H9 (cell line): ENCODE results near the gene ROBO4. TPM values are rescaled to one million over a fixed set of nuclear protein-coding genes. Genes with fewer than 3 reads are reported as not detected.

Source experiments
- DNase-seq: peaks from one replicate; pipeline ENCODE4 v3.0.0-alpha.2; 2017
- H2AFZ ChIP-seq: one replicate; pipeline ENCODE4 v1.6.1; 2013; ENCODE audit warnings: mild to moderate bottlenecking, low read length, control low read depth, moderate library complexity
- H2AK5ac ChIP-seq: 2 replicates; pipeline ENCODE4 v1.6.1; 2013; ENCODE audit warnings: low read length, control low read depth, mixed read lengths; ENCODE audit not compliant: insufficient read length
- H2BK120ac ChIP-seq: one replicate; pipeline ENCODE4 v1.6.1; 2013; ENCODE audit warnings: low read depth, mild to moderate bottlenecking, low read length, control low read depth, inconsistent platforms; ENCODE audit not compliant: poor library complexity, severe bottlenecking
- H2BK12ac ChIP-seq: 2 replicates; pipeline ENCODE4 v1.6.1; 2013; ENCODE audit warnings: low read length, control low read depth, mixed read lengths, low read depth; ENCODE audit not compliant: insufficient read length
- H2BK15ac ChIP-seq: 2 replicates; pipeline ENCODE4 v1.6.1; 2013; ENCODE audit warnings: low read depth, low read length, control low read depth
- H2BK20ac ChIP-seq: one replicate; pipeline ENCODE4 v1.6.1; 2013; ENCODE audit warnings: low read depth, mild to moderate bottlenecking, low read length, control low read depth, inconsistent platforms; ENCODE audit not compliant: poor library complexity, severe bottlenecking
- H2BK5ac ChIP-seq: 2 replicates; pipeline ENCODE4 v1.6.1; 2013; ENCODE audit warnings: low read length, control low read depth, mixed read lengths; ENCODE audit not compliant: insufficient read length
- H3K14ac ChIP-seq: 2 replicates; pipeline ENCODE4 v1.6.1; 2013; ENCODE audit warnings: low read length, control low read depth; ENCODE audit not compliant: insufficient read depth
- H3K18ac ChIP-seq: 2 replicates; pipeline ENCODE4 v1.6.1; 2013; ENCODE audit warnings: low read depth, mild to moderate bottlenecking, mixed read lengths, low read length, control low read depth; ENCODE audit not compliant: insufficient read length
- H3K23ac ChIP-seq: 2 replicates; pipeline ENCODE4 v1.6.1; 2013; ENCODE audit warnings: low read length, control low read depth, mixed read lengths, low read depth; ENCODE audit not compliant: insufficient read length
- H3K23me2 ChIP-seq: 2 replicates; pipeline ENCODE4 v1.6.1; 2013; ENCODE audit warnings: low read depth, mild to moderate bottlenecking, mixed read lengths, low read length, control low read depth; ENCODE audit not compliant: insufficient read length, poor library complexity, severe bottlenecking
- H3K27ac ChIP-seq: 2 replicates; pipeline ENCODE4 v1.5.1; 2013; ENCODE audit warnings: low read length, control low read depth, mixed read lengths, low read depth; ENCODE audit not compliant: insufficient read length
- H3K27me3 ChIP-seq: 2 replicates; pipeline ENCODE4 v1.6.1; 2013; ENCODE audit warnings: low read length, control low read depth, inconsistent platforms; ENCODE audit not compliant: insufficient read depth
- H3K4ac ChIP-seq: 2 replicates; pipeline ENCODE4 v1.6.1; 2013; ENCODE audit warnings: low read depth, mild to moderate bottlenecking, control low read depth, inconsistent platforms, low read length, moderate library complexity
- H3K4me1 ChIP-seq: 2 replicates; pipeline ENCODE4 v1.6.1; 2013; ENCODE audit warnings: low read length, control low read depth, inconsistent platforms; ENCODE audit not compliant: insufficient read depth
- H3K4me2 ChIP-seq: 2 replicates; pipeline ENCODE4 v1.6.1; 2013; ENCODE audit warnings: low read length, control low read depth, mixed read lengths; ENCODE audit not compliant: insufficient read length, insufficient read depth
- H3K56ac ChIP-seq: 2 replicates; pipeline ENCODE4 v1.6.1; 2013; ENCODE audit warnings: low read depth, mild to moderate bottlenecking, mixed read lengths, low read length, control low read depth; ENCODE audit not compliant: insufficient read length
- H3K79me1 ChIP-seq: 2 replicates; pipeline ENCODE4 v1.6.1; 2013; ENCODE audit warnings: low read depth, mild to moderate bottlenecking, moderate library complexity, low read length, control low read depth, inconsistent platforms; ENCODE audit not compliant: insufficient read depth, poor library complexity, severe bottlenecking
- H3K79me2 ChIP-seq: 2 replicates; pipeline ENCODE4 v1.6.1; 2013; ENCODE audit warnings: low read length, control low read depth, inconsistent platforms; ENCODE audit not compliant: insufficient read depth
- H3K9ac ChIP-seq: 2 replicates; pipeline ENCODE4 v1.6.1; 2013; ENCODE audit warnings: low read length, control low read depth, mixed read lengths; ENCODE audit not compliant: insufficient read length; ENCODE audit errors: extremely low read depth
- H3K9me3 ChIP-seq: one replicate; pipeline ENCODE4 v1.6.1; 2013; ENCODE audit warnings: low read depth, low read length, inconsistent platforms; ENCODE audit not compliant: control insufficient read depth
- H3T11ph ChIP-seq: one replicate; pipeline ENCODE4 v1.6.1; 2013; ENCODE audit warnings: mild to moderate bottlenecking, low read length, control low read depth, inconsistent platforms
- H4K20me1 ChIP-seq: one replicate; pipeline ENCODE4 v1.6.1; 2013; ENCODE audit not compliant: control insufficient read depth, insufficient read length, insufficient read depth
- H4K5ac ChIP-seq: 2 replicates; pipeline ENCODE4 v1.6.1; 2013; ENCODE audit warnings: low read depth, mild to moderate bottlenecking, mixed read lengths, low read length, control low read depth; ENCODE audit not compliant: insufficient read length
- H4K8ac ChIP-seq: replicated peaks from 2 replicates; pipeline ENCODE4 v1.6.1; 2013; ENCODE audit warnings: low read length, control low read depth, mixed read lengths, low read depth; ENCODE audit not compliant: insufficient read length
- H4K91ac ChIP-seq: 2 replicates; pipeline ENCODE4 v1.6.1; 2013; ENCODE audit warnings: low read depth, mild to moderate bottlenecking, moderate library complexity, mixed read lengths, low read length, control low read depth; ENCODE audit not compliant: insufficient read length
- H3K27ac Mint-ChIP-seq, 3 experiments: 2 replicates in 2 of 3; 3 replicates in 1 of 3; pipeline ENCODE4 v1.8.0; 2020 to 2021; ENCODE audit warnings: mixed read lengths in 3 of 3, mild to moderate bottlenecking in 1 of 3, moderate library complexity in 1 of 3
- H3K27me3 Mint-ChIP-seq: 2 replicates; pipeline ENCODE4 v1.8.0; 2021; ENCODE audit warnings: low read depth, mild to moderate bottlenecking, moderate library complexity, mixed read lengths
- H3K36me3 Mint-ChIP-seq, 3 experiments: 2 replicates in 2 of 3; 3 replicates in 1 of 3; pipeline ENCODE4 v1.8.0; 2020 to 2021; ENCODE audit warnings: low read depth in 3 of 3, mixed read lengths in 3 of 3; ENCODE audit not compliant: insufficient read depth in 1 of 3
- H3K4me1 Mint-ChIP-seq, 2 experiments: 2 replicates each; pipeline ENCODE4 v1.8.0; 2020; ENCODE audit warnings: mixed read lengths in 2 of 2
- H3K4me3 Mint-ChIP-seq, 2 experiments: 2 replicates in 1 of 2; 3 replicates in 1 of 2; pipeline ENCODE4 v1.8.0; 2020 to 2021; ENCODE audit warnings: mild to moderate bottlenecking in 2 of 2, mixed read lengths in 2 of 2, moderate library complexity in 1 of 2
- H3K9me3 Mint-ChIP-seq, 2 experiments: 2 replicates in 1 of 2; 3 replicates in 1 of 2; pipeline ENCODE4 v1.8.0; 2020; ENCODE audit warnings: mild to moderate bottlenecking in 2 of 2, mixed read lengths in 2 of 2, moderate library complexity in 1 of 2
- CTCF ChIP-seq: fragments of 200-600 bp; sonication (generic); conservative IDR thresholded peaks from 3 replicates; pipeline ENCODE4 v1.8.0; 2021; ENCODE audit warnings: antibody characterized with exemption, mild to moderate bottlenecking
- WGBS: extraction: QIAGEN DNeasy Blood & Tissue Kit; methylation state at CpG from one replicate; pipeline ENCODE4 v1.1.7; 2013; ENCODE audit warnings: missing lambda C conversion rate, low lambda C conversion rate, mixed read lengths; ENCODE audit not compliant: insufficient read length; ENCODE audit errors: extremely low coverage; 5-methylcytosine and 5-hydroxymethylcytosine counted together
- total RNA-seq: library from RNA; stranded (reverse); gene quantifications from 2 replicates; pipeline ENCODE4 v1.2.1, GENCODE V29; 2021

ROBO4 gene
- total RNA-seq, 1 experiment from 2014 or later = not detected

GRCh38 chr11:124886476-124886875 is 11.2 kb downstream of the ROBO4 start:
- H3K23me2 ChIP-seq = no peaks in the 10 kb centered on the region
- H3K4ac ChIP-seq = no peak overlapping the region
- H3K56ac ChIP-seq = no peak overlapping the region
- Mint-ChIP-seq H3K4me1 (0 out of 4 replicates have a peak, but pooled peaks cover 0 to 3% of the 10 kb centered on the region in 2 experiments), H3K36me3 (no peaks in the 10 kb centered on the region), H3K27ac (no peak overlapping the region), H3K4me3 (no peak overlapping the region), H3K9me3 (no peaks in the 10 kb centered on the region), H3K27me3 (peaks cover 29% of the 10 kb centered on the region)
- no peaks in the 10 kb centered on the region for H4K20me1 ChIP-seq
- no peak overlapping the region for H2AFZ ChIP-seq
- no peaks in the 10 kb centered on the region; the same call in 1 of the 2 replicates for H3K27me3 ChIP-seq
- no peak overlapping the region for H2BK20ac ChIP-seq
- WGBS = no CpG with 5 or more reads among the region's 11 CpGs
- no peak for TF ChIP-seq CTCF
- no peak overlapping the region; the same call in 1 of the 2 replicates for H3K14ac ChIP-seq
- DNase-seq = peak; percentile 22
- H2BK12ac ChIP-seq = no peak overlapping the region
- H3K18ac ChIP-seq = no peak overlapping the region
- no peak overlapping the region for H4K8ac ChIP-seq
- no peak overlapping the region for H2AK5ac ChIP-seq
- no peaks in the 10 kb centered on the region for H3K9me3 ChIP-seq
- no peak overlapping the region for H4K5ac ChIP-seq
- H2BK15ac ChIP-seq = no peak overlapping the region
- H3K4me1 ChIP-seq = no peaks in the 10 kb centered on the region
- H3K4me2 ChIP-seq = no peak overlapping the region
- no peak overlapping the region for H3K27ac ChIP-seq
- H3T11ph ChIP-seq = no peak overlapping the region
- no peaks in the 10 kb centered on the region for H3K79me1 ChIP-seq
- no peak overlapping the region for H2BK120ac ChIP-seq
- no peak overlapping the region for H4K91ac ChIP-seq
- no peak overlapping the region for H2BK5ac ChIP-seq
- H3K79me2 ChIP-seq = no peaks in the 10 kb centered on the region
- no peak overlapping the region for H3K9ac ChIP-seq
- no peak overlapping the region for H3K23ac ChIP-seq
